GM18873 (cell line): ENCODE data around the gene MSX2.

Source experiments
- ATAC-seq: cut with Tn5 transposase; IDR thresholded peaks from one replicate; pipeline ENCODE4 v1.9.1; 2021; ENCODE audit warnings: mild to moderate bottlenecking, moderate library complexity, moderate number of reproducible peaks; ENCODE audit not compliant: unreplicated experiment, low FRiP score

MSX2 gene

GRCh38 chr5:174765540-174765939, 41.2 kb downstream of the MSX2 start:
- no peak for ATAC-seq

DNA sequence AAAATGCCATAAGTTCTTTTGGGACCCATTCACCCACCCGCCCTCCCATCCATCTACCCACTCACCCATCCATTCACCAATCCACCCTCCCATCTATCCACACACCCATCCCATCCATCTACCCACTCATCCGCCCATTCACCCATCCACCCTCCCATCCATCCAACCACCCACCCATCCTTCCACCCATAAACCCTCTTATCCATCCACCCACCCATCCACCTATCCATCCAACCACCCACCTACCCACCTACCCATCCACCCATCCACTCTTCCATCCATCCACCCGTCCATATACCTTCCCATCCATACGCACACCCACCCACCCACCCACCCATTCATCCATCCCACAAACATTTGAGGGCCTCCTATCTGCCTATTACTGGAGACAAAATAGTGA, 43.3 kb downstream of the MSX2 start:
- ATAC-seq, result no peak

- no peak for ATAC-seq
Measured at GRCh38 chr5:174769005-174769404, 44.6 kb downstream of the MSX2 start.

DNA sequence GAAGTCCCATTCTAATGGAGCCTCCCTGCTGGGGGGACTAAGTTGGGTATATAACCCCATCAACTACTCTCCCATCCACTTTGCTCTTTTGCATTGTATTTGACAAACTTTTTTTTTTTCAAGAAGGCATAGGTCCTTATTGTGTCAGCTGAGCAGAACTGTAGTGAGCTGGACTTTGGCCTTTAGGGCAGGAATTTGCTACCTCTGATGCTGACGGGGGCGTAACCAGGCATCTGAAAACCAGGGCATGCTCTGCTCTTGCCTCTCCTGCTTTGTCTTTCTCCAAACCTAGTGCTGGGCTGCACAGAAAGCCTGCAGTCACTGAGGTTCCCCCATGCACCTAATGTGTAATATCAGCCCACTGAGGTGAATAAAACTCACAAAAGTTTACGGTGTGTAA, 49.0 kb downstream of the MSX2 start:
- ATAC-seq, result no peak

DNA sequence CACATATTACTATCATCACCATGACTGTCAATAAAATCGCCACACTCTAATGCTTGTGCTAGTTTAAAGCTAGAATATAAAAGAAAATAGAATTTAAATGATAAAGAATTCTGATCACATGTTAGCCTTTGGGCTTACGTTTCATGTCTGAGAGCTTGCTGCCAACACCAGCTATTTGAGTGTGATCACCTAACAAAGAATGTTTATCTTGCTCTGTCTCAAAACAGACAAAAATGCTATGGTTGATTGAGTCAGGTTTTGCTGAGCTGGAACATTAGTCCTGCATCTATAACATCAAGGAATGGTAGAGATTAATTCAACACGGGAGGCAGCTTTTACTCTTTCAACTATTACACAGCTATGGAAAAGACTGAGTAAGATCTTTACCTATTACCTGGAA, 50.7 kb downstream of the MSX2 start:
- no peak for ATAC-seq

DNA sequence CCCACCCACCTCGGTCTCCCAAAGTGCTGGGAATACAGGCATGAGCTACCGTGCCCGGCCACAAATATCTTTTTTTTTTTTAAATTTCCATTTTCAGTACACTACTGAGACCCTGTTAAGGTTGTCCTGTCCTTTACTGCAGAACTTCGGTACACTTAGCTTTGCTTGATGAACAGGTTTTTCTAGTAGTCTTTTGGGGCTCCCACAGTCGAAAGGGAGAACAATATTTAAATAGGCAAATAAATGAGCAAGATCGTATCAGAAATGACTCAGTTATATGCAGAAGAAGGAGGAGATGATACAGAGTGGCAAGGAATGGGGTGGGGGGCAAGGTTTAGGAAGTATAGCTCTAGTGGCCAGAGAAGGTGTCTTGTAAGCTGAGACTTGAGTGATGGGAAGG, 52.7 kb downstream of the MSX2 start:
- ATAC-seq, result no peak

DNA sequence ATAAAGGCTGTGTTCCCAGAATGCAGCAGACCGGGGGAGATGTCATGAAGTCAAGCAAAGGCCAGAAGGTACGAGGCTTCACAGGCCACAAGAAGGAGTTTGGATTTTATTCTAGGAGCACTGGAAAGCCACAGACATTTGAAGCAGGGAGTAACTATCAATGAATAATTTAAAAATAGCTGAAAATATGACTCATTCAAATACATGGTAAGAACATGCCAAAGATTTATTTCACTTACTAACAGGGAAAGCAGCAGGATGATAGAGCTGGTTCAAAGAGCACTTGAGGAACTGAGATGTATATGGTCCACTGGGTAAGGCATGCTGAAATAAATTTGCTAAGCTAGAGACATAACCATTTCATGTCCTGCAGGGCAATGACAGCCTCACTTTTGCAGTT, 53.2 kb downstream of the MSX2 start:
- no peak for ATAC-seq
